ENCODE data around the gene HIKESHI.
"Not testable (repeated sequence)": the region's sequence is repeated elsewhere in the genome, so short reads cannot be mapped to it uniquely, and the experiment has no call there.

Gene HIKESHI

GRCh38 chr11:86294026-86294425 lies 8.0 kb upstream of the HIKESHI start:
- DNase-seq = no peak

DNA sequence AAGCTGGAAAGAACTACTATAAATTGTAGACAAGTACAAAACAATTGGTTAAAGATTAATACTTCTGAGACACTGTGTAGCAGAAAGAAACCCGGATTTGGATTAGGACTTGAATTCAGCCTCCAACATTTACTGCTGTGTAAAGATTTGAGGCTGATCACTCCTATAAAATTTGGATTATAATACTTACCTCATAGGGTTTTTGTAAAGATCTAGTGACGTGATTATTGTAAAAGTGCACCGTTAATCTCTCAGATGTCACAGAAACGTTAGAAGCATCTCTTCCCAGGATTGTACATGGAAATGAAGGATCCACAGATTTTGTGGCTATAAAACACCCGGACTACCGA lies 323 bp upstream of the HIKESHI start:
- DNase-seq = no peak

DNA sequence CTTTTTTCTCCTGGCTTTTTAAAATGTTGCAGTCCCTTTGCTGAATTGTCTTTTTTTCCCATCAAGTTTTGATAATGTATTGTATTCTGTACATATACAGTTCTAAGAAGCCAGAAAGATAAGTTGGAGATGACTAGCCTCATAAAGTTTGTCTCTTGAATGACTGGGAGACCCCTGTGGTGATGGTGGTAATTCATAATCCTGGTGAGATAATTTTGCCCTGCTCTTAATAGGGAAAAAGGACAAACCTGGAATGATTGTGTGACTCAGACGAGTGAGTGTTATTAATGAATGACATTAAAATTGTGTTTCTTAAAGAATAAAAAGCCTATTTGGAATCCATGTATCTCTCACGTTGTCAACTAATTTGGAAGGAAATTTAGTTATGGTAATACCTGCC lies 1.2 kb downstream of the HIKESHI start:
- no peak for DNase-seq

GRCh38 chr11:86308710-86309109 lies 6.7 kb downstream of the HIKESHI start:
- not testable (repeated sequence) for DNase-seq

GRCh38 chr11:86313793-86314192 lies 11.8 kb downstream of the HIKESHI start:
- no peak for DNase-seq

DNA sequence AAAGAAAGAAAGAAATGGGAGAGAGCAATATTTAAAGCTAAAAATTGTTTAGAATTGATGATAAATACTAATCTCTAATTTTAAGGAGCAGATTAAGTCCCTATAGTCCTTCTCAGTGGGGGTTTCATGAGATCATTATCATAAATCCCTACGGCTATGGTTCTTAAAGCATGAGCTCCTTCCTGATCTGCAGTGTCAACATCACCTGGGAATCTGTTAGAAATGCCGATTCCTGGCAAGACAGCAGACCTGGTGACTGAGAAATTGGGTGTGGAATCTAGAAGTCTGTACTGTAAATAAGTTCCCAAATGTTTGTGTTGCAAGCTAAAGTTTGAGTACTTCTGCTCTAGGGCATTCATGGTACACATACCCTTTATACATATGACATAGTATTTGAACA lies 12.6 kb downstream of the HIKESHI start:
- DNase-seq = no peak

- DNase-seq = no peak
Observed at GRCh38 chr11:86335131-86335767, 33.2 kb downstream of the HIKESHI start.

GRCh38 chr11:86337227-86337626 lies 35.2 kb downstream of the HIKESHI start:
- DNase-seq = no peak

DNA sequence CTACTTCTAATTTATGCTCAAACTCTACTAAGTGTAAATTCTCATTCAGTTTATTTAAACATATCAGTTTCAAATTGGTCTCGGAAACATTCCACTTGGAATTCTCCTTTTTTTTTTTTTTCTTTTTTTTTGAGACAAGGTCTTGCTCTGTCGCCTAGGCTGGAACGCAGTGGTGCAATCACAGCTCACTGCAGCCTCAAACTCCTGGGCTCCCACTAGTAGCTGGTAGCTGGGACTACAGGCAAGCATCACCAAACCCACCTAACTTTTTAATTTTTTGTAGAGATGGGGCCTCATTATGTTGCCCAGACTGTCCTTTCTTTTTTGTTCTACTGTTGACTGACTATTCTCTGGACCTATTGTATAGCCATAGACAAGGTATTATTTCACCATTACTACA lies 39.3 kb downstream of the HIKESHI start:
- DNase-seq = no peak

DNA sequence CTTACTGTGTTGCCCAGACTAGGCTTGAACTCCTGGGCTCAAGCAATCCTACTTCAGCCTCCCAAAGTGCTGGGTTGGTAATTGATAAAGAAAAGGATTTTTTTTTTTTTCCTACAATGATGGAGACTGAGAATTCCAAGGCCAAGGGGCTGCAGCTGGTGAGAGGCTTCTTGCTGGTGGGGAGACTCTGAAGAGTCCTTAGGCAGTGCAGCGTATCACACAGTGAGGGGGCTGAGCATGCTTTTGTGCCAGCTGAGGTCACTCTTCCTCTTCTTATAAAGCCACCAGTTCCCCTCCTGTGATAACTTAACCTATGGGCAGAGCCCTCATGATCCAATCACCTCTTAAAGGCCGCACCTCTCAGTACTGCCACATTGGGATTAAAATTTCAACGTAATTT lies 44.5 kb downstream of the HIKESHI start:
- no peak for DNase-seq

DNA sequence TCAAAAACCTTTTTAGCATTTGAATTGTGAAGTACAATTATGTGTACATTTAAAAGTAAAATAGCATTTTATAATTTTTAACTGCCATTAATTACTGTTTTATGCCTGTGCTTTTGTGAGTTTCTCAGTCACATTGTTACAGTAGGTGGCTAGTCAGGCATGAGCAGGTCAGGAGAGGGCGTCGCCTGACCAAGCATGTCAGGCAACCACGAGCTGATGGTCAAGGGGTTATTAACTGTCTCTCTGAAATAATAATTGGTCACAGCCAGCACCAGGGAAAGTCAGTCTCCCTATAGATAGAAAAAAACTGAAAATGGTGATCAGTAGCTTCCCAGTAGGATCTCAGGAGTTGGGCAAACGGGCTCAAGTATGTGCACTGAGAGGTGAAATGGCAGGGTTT lies 53.2 kb downstream of the HIKESHI start:
- DNase-seq = no peak

DNA sequence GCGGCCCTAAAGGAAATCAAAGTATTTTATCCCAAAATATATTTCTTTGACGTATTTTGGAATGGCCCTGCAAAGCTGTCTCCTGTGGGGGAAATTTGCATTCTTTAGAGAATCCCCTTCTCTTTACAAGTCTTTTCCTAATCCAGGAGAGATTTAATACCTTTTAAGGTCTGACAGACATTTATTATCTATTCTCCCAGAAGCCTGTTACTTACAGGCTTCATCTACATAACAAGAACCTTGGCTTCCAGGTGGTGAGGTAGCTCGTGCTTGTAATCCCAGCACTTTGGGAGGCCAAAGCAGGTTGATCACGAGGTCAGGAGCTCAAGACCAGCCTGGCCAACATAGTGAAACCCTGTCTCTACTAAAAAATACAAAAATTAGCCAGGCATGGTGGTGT lies 55.4 kb downstream of the HIKESHI start:
- DNase-seq = not testable (repeated sequence)

- no peak for DNase-seq
Observed at GRCh38 chr11:86358720-86359119, 56.7 kb downstream of the HIKESHI start.

GRCh38 chr11:86360775-86361395 lies 58.8 kb downstream of the HIKESHI start:
- DNase-seq = no peak

DNA sequence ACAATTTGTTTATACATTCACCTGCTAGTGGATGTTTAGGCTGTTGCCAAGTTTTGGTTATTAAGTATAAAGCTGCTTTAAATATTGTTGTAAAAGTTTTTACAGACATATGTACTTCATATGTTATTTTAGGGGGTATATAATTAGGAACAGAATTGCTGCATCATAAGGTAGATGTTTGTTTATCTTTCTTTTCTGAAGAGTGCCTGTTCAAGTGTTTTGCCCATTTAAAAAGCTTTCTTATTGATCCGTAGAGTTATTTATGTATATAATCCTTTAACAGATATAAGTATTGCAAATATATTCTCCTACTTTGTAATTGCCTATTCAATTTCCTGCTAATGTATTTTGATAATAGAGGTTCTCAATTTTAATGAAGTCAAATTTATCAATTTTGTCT lies 61.4 kb downstream of the HIKESHI start:
- DNase-seq = no peak

DNA sequence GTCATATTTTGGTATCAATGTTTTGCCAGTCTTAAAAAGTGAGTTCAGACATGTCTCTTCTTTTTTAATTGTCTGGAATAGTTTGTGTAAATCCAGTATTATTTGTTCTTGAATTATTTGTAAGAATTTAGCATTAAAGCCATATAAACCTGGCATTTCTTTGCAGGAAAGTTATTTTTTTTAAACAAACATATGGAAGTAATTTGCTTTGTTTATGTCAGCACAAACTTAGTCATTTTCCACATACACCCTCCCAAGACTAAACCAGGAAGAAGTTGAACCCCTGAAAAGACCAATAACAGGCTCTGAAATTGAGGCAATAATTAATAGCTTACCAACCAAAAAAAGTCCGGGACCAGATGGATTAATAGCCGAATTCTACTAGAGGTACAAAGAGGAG lies 63.5 kb downstream of the HIKESHI start:
- DNase-seq = no peak

GRCh38 chr11:86369668-86370067 lies 67.6 kb downstream of the HIKESHI start:
- no peak for DNase-seq

DNA sequence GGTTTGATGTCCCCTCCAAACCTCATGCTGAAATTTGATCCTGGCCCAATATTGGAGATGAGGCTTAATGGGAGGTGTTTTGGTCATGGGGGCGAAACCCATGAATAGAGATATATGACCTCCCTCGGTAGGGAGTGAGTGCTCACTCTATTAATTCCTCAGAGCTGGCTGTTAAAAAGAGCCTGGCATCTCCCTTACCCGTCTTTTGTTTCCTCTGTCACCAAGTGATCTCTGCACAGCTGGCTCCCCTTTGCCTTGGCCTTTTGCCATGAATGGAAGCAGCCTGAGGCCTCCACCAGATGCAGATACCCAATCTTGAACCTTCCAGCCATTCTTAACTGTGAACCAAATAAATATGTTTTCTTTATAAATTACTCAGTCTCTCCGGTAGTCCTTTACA lies 68.1 kb downstream of the HIKESHI start:
- no peak for DNase-seq

DNA sequence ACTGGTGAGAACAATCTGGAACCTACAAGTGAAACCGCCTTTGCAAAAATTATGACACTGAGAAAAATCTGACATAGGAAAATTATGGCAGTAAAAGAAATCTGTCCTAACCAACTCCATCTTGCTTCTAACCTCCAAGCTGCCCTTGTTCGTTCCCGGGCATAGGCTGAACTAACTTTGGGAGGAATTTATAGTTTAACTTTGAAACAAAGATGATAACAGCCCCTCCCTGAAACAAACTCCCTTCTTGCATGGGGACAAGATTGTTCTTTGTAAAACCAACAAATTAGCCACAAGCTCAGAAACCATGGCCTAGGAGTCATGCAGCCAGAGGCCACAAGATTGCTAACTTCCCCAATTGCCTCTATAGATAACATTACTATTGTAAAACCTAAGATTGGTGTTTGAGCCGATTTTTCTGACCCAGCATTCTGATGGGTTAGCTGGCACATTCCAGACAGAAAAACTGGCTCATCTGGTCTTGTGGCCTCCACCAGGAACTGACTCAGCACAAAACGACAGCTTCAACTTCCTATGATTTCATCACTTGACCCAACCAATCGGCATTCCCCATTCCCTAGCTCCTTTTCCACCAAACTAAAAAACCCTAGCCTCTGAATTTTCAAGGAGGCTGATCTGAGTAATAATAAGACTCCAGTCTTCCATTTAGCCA lies 69.0 kb downstream of the HIKESHI start:
- DNase-seq = no peak

- DNase-seq = no peak
Observed at GRCh38 chr11:86372041-86372440, 70.0 kb downstream of the HIKESHI start.

GRCh38 chr11:86372586-86372985 lies 70.5 kb downstream of the HIKESHI start:
- peak; percentile 11 for DNase-seq

DNA sequence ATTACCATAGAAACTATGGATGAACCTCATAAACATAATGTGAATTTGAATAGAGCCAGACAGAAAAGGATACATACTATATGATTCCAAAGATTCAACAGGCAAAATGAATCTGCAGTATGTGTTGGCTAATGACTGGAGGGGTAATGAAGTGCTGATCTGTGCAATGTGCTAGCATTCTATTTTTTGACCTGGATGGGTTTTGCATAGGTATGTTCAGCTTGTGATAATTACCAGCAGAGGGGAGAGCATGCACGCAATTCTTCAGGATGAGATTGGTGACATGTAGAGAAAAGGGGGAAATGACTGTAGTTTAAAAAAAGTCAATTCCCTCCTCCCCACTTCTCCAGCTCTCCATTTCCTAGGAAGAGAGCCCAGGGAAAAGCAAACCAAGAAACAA lies 72.0 kb downstream of the HIKESHI start:
- DNase-seq = no peak

GRCh38 chr11:86374586-86374985 lies 72.5 kb downstream of the HIKESHI start, which contains the start of gene CCDC81:
CCDC81 (plus strand) TSS chr11:86374887; CDS start chr11:86375164, 277 bp downstream.
- no peak for DNase-seq

DNA sequence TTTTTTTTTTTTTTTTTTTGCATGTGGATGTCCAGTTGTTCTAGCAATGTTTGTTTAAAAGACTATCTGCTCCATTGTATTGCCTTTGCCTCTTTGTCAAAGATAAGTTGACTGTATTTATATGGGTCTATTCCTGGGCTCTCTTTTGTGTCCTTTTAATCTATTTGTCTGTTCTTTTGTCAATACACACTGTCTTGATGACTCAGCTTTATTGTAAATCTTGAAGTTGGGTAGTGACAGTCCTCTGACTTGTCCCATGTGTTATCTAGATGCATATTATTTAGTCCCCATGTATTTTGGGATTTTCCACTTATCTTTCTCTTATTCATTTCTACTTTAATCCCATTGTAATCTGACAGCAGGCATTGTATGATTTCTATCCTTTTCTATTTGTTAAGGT lies 75.9 kb downstream of the HIKESHI start:
- DNase-seq = no peak

Data from NCI-H1105 (cell line).